ENCODE results near the gene LAMA2. TPM values are rescaled to one million over a fixed set of nuclear protein-coding genes. Genes with fewer than 3 reads are reported as not detected.
A peak's percentile ranks its signal among the peaks of the same experiment; 100 is the strongest.

The LAMA2 gene
- polyA plus RNA-seq, 3 donors: 31.7 to 48.2 (median 36.7) TPM

DNA sequence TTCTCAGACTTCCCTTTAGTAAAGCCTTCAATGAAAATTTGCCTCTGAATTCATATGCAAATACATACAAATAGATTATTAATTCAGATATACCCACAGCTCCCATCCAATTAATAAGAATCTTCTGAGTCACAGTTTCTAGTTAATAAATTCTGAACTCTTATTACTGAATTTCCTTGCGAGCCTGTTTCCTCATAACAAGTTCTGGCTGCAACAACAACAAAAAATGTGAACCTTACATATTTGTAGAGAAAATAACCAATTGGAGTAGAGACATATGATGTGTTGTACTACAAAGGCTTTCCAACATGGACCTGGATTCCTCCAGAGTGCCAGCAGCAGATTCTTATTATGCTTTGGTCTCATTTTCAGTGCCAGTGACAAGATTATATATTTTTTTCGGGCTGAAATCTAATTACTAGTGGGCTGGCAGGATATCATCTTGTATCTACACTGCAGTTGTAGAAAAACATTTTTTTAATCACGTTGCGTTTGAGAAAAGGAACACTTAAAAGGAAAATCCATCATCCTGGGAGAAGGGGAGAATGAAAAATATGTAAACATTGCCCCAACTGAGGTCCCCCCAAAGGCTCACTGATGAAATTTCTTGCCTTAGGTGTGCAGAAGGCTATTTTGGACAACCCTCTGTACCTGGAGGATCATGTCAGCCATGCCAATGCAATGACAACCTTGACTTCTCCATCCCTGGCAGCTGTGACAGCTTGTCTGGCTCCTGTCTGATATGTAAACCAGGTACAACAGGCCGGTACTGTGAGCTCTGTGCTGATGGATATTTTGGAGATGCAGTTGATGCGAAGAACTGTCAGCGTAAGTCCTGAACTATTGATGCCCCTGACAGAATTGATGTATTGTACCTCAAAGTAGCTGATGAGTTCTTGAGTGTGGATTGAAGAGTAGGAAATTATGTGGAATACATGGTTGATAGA is 404.6 kb downstream of the LAMA2 start:
- DNase-seq (ENCODE audit: low read depth in 3 of 3, low spot score in 2 of 3): no peak

DNA sequence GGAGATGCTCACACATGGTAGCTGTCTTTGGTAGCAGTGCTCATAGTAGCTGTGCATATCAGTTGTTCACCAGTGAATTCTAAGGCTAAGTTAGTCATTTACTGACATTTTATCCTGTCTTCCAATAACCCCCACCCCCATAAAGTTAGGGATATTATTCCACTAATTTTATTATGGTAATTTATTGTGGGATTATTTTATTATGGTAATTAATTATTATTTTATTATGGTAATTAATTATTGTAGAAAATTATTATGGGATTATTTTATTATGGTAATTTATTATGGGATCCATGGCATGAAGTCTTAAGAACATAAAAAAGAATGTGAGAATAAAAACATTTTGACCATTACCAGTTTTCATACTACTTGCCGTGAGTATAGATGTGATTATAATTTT is 406.5 kb downstream of the LAMA2 start:
- no peak for DNase-seq (ENCODE audit: low read depth in 3 of 3, low spot score in 2 of 3)

DNA sequence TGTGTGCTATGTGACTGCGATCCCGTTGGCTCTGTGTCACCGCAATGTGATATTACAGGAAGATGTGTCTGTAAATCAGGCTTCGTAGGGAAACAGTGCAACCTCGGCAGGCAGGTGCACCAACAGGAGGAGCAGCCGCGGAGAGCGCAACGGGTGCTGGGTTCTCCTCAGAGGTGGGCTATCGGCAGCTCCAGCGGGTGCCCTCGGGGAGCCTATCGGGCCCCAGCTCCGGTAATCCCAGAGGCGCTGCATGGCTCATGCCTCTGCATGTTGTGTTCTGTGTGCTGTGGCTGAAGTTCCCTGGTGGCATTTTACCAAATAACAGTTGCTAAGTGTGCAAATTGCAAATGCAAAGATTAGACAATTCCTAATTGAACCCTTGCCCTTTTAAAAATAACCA is 409.9 kb downstream of the LAMA2 start:
- DNase-seq (ENCODE audit: low read depth in 3 of 3, low spot score in 2 of 3): no peak

DNA sequence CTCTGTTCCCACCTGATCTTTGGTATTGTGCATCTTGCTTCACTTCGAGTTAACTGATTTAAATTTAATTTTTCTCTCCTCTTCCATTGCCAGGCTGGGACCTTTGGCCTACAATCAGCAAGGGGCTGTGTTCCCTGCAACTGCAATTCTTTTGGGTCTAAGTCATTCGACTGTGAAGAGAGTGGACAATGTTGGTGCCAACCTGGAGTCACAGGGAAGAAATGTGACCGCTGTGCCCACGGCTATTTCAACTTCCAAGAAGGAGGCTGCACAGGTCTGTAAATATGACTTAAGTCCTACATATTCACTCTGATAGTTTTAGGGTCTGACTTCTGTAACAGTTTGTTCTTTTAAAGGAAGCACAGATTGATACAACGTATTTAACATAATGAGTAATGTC is 414.7 kb downstream of the LAMA2 start:
- DNase-seq (ENCODE audit: low read depth in 3 of 3, low spot score in 2 of 3): no peak

DNA sequence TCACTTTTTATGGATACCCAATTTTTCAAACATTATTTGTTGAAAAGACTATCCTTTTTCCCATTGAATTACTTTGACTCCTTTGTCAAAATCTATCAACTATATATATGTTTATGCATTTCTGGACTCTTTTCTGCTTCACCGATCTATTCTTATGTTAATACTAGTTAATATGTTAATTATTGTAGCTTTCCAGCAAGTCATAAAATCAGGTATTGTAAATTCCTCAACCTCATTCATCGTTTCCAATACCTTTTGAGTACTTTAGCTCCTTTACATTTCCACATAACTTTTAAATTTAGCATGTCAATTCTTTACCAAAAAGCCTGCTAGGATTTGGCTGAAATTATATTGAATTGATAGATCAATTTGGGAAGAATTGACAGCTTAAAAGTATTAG is 419.7 kb downstream of the LAMA2 start:
- no peak for DNase-seq (ENCODE audit: low read depth in 3 of 3, low spot score in 2 of 3)

DNA sequence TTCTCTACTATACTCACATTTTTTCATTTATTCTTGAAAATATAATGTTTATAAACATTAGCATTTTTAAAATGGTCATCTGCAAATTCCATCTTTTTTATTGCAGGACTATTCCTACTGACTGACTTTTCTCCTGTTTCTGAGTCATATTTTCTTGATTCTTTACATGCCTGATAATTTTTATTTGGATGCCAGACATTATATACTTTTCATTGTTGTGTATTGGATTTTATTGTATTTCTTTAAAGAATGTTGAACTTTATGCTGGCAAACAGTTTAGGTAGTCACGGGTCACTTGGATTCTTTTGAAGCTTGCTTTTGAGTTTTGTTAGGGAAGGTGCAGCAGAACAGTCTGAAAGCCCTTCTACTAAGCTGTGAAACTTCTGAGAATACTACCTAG is 423.9 kb downstream of the LAMA2 start:
- DNase-seq (ENCODE audit: low read depth in 3 of 3, low spot score in 2 of 3): no peak

DNA sequence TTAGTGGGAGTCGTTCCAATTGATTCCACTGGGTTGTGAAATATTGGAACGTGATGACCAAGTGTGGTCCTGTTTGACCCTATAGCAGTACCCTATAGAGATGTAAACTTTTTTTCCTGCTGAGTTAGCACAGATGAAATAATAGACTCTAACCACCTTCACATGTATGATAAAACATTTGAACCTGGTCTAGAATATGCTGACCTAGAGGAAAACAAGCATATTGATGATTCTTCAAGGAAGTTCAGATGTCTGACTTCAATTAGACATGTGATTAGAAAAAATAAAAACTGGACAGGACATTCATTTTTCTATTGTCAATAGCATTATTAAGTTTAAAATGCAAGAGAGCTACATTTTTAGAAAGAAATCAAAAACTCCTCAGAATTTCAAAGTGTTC is 424.9 kb downstream of the LAMA2 start:
- DNase-seq (ENCODE audit: low read depth in 3 of 3, low spot score in 2 of 3): no peak

DNA sequence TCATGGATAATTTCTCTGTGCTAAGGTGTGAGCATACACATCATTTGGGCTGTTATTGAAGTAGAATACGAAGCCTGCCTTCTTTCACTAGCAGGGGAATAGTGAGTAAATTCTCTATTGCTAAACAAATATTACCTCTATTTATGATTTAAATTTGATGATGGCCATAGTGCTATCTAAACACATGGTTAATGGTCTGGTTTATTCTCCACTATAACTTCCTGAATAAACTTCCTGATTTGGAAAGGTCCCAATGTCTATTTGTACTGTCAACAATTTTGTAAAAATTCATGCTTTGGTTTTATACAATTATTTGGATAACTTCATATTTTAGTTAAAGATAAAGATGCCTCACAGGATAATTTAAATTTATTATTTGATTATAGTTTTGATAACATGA is 426.2 kb downstream of the LAMA2 start:
- no peak for DNase-seq (ENCODE audit: low read depth in 3 of 3, low spot score in 2 of 3)

DNA sequence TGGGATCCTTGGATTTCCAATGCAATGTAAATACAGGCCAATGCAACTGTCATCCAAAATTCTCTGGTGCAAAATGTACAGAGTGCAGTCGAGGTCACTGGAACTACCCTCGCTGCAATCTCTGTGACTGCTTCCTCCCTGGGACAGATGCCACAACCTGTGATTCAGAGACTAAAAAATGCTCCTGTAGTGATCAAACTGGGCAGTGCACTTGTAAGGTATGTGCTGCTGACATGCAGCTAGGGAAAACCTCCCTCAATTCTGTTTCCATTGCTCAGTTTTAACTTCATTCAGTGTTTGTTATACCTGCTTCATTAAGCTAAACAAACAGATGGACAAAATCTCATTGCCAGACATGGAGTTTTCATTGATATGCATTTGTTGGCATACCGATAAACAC is 429.9 kb downstream of the LAMA2 start:
- DNase-seq (ENCODE audit: low read depth in 3 of 3, low spot score in 2 of 3): no peak

DNA sequence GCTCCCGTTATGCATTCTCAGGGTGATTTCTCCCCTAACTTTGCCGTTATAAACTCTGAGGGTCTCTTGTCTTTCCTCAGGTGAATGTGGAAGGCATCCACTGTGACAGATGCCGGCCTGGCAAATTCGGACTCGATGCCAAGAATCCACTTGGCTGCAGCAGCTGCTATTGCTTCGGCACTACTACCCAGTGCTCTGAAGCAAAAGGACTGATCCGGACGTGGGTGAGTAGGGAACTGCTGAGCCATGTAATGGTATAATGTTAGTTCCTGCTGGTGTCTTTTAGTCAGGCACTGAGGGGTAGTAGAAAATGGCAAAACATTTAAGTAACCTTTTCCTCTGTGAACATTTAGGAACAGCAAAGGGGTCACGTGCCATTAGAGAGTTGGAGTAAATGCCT is 431.6 kb downstream of the LAMA2 start:
- no peak for DNase-seq (ENCODE audit: low read depth in 3 of 3, low spot score in 2 of 3)

DNA sequence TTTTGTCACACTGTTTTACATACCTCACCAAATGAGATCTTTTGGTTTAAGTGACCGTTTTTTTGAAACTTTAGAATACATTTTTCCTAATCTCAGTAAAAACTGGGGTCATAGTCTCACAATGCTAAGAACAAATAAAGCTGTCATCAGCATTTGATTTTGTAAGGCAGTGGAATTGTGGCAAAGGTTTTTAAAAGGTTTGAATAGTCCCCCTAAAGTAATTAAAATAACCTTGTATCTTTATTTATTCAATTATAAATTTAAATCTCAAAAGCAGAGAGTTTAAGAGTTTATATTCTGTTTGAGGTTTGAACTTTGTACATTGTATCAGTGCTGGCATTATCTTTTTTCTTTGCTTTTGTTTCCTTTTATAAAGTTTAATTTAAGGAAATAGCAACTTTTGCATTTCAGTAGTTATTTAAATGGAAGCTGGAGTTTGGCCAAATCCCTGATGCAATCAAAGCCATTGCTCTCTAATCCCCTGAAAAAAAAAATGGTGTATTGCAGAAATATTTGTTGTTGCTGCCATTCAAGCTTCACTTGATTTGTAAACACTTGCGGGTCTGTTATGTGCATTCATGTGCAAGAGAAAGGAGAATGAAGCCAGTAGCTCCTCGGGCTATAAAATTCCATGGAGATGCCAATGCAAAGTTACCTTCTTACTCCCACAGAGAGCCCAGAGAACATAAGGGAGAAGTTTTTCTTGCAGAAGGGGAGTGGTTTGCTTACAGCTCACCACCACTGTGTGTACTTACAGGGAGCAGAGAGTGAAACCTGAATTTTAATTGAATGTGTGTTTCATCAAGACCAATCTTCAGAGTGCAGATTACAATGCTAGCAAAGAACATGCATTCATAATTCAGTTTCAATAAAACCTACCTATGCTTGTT is 435.2 kb downstream of the LAMA2 start:
- DNase-seq (ENCODE audit: low read depth in 3 of 3, low spot score in 2 of 3): peak in 2 of 3 donors; percentile 23 to 24

DNA sequence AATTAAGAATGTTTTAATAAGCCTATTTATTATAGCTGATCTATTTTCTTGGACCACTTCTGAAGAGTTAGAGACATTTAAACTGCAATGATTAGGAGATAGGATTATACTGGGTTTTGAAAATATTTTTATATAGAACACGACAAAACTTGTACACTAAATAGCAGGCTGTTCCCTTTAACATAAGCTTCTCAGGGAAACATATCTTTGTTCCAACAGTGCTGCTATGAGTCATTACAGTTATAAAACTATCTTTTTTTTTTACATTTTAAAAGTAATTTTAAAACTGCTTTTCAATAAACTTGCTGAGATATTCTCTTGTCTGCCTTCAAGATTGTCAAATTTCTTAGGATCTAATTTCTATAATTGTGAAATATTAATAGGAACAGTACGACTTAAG is 438.0 kb downstream of the LAMA2 start:
- DNase-seq (ENCODE audit: low read depth in 3 of 3, low spot score in 2 of 3): no peak

DNA sequence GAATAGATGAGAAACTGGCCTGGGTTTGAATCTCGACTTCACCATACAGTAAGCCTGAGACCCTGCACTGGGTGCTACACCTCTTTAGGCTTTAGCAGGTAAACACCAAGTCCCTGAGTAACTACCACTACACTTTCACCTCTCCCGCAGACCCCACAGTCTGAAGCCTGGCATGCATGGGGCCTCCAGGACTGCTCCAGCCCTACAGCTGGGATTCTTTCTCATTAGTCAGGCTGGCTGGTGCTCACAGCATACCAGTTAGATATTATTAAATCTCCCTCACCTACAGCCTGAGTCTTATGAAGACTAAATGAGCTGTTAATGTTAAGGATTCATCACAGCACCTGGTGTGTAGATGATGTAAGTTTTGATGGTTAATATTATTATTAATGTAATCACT is 438.4 kb downstream of the LAMA2 start:
- DNase-seq (ENCODE audit: low read depth in 3 of 3, low spot score in 2 of 3): no peak

DNA sequence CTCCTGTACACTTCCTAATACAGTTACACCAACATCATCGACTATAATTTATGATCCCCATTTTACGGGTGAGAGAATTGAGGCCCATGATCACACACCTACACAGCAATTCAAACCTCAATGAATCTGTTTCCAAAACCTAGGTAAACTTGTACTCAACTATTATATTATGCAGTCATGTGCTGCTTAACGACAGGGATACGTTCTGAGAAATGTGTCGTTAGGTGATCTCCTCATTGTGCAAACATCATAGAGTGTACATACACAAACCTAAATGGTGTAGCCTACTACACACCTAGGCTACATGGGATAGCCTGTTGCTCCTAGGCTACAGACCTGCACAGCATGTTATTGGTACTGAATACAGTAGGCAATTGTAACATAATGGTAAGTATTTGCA is 441.4 kb downstream of the LAMA2 start:
- DNase-seq (ENCODE audit: low read depth in 3 of 3, low spot score in 2 of 3): no peak

DNA sequence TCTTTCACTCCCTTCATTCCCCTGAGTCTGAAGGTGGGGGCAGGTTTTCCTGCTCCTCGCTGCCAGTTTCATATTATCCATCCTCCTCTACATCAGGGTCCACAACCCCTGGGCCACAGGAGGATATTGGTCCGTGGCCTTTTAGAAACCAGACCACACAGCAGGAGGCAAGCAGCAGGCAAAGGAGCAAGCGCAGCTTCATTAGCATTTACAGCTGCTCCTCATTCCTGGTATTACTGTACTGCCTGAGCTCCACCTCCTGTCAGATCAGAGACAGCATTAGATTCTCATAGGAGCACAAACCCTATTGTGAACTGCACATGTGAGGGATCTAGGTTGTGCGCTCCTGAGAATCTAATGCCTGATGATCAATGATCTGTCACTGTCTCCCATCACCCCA is 446.7 kb downstream of the LAMA2 start:
- DNase-seq (ENCODE audit: low read depth in 3 of 3, low spot score in 2 of 3): no peak

DNA sequence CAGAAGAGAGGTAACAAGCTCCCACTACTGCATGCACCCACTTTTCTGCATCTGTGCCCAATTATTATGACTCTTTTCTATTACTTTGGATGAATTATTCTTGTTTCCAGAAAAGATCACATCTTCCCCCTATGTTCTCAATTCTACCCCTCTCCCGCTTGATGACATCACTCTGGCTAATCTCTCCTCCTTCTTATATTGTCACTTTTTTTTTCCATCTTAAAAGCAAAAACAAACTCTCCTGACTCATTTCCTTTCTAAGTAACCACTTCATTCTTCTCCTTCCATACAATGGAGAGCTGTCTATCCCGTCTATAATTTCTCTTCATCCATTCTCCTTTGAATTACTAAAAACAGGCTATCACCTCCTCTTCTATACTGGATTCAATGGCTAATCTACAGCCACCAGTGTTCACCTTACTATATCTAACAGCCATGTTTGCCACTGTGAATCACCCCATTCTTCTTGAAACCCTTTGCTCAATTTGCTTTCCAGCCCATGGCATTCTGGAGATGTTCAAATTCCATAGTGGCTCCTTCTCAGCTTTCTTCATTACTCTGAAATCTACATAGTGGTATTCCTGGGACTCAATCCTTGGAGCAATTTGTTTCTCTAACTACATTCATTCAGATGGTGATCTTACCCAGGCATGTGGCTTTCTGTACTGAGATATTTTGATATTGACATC is 448.7 kb downstream of the LAMA2 start:
- no peak for DNase-seq (ENCODE audit: low read depth in 3 of 3, low spot score in 2 of 3)

DNA sequence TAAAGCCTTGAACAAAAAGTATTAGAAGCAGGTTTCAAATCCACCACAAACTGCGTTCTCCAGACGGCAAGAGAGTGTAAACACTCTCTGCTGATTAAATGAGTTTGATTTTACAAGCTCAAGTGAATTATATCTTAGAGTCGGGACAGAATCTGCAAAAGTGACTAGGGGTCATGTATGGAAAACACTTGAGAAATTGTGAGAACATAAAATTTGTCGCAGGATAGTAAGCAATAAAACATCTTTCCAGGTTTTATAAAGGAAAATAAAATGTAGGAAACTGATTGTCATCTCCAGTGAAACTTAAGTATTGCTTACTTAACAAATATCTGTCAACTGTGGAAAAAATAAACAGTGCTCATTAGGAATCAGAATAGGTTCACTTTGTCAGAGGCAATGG is 452.9 kb downstream of the LAMA2 start:
- DNase-seq (ENCODE audit: low read depth in 3 of 3, low spot score in 2 of 3): no peak

DNA sequence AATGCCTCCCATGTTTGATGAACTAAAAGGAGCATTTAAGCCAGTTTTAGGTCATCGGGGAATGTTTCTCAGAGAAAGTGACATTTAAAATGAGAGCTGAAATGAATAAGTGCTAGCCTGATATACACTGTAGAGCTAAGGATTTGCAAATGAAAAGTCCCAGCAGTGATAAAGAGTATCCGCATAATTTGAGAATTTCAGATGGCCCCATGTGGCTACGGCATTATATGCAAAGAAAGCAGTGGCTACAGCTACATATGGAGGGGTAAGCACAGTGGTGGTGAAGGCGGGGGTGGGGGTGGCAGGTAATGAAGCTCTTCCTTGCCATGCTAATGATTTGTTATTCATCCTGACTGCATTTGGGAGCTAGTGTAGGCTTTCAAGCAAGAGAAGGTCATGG is 455.7 kb downstream of the LAMA2 start:
- no peak for DNase-seq (ENCODE audit: low read depth in 3 of 3, low spot score in 2 of 3)

DNA sequence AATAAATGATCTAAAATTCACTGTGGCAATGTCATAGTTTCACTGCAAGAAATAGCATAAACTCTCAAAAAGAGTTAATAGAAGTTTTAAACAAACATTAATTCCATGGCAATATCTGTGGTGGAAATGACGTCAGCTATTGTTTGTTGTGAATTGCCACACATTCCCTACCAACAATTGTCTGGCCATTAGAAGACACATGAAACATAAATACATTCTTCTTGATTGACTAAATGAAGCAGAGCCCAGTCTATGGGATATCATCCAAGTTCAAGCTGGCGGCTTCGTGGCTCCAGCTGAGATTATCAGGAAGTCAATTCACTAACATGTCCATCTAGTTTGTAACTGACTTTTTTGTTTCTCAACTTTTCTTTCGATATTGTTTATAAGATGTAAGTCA is 458.0 kb downstream of the LAMA2 start:
- no peak for DNase-seq (ENCODE audit: low read depth in 3 of 3, low spot score in 2 of 3)

DNA sequence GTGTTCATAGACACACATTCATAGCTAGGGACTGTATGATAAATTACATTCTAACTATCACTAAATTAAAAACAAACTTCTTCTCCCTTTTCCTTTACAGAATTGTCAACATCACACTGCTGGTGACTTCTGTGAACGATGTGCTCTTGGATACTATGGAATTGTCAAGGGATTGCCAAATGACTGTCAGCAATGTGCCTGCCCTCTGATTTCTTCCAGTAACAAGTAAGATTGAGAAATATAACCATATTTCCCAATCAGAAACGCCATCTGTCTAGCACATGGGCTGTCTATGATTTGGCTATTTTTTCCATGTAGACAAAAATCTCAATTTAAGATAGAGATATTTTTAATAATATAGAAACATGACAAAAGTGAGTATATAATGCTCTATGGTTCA is 459.3 kb downstream of the LAMA2 start:
- DNase-seq (ENCODE audit: low read depth in 3 of 3, low spot score in 2 of 3): no peak

DNA sequence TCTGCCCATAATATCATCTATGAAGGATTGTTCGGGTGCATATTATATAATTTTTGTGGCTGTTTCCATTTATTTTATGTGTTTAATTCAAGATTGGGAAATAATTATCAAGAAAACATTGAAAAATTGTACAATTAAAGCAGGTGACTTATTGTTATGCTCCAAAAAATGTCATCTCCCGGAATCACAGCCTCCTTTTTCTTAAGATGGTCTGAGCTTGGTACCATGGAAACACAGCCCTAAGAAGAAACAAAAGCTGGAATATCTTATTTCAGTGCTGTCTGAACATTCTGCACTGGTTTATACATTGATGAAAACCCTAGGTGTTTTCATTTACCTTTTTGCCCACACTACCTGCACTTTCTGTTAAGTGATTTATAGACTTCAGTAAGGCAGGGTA is 459.9 kb downstream of the LAMA2 start:
- no peak for DNase-seq (ENCODE audit: low read depth in 3 of 3, low spot score in 2 of 3)
